ENCODE measurements around the gene FABP2. TPM values are rescaled to one million over a fixed set of nuclear protein-coding genes. Genes with fewer than 3 reads are reported as not detected.
"Not testable (repeated sequence)": the region's sequence is repeated elsewhere in the genome, so short reads cannot be mapped to it uniquely, and the experiment has no call there.

FABP2 gene
- not detected in 2 replicates for total RNA-seq (2014; rRNA removed; shearing (Covaris generic); ENCODE audit: low replicate concordance)

DNA sequence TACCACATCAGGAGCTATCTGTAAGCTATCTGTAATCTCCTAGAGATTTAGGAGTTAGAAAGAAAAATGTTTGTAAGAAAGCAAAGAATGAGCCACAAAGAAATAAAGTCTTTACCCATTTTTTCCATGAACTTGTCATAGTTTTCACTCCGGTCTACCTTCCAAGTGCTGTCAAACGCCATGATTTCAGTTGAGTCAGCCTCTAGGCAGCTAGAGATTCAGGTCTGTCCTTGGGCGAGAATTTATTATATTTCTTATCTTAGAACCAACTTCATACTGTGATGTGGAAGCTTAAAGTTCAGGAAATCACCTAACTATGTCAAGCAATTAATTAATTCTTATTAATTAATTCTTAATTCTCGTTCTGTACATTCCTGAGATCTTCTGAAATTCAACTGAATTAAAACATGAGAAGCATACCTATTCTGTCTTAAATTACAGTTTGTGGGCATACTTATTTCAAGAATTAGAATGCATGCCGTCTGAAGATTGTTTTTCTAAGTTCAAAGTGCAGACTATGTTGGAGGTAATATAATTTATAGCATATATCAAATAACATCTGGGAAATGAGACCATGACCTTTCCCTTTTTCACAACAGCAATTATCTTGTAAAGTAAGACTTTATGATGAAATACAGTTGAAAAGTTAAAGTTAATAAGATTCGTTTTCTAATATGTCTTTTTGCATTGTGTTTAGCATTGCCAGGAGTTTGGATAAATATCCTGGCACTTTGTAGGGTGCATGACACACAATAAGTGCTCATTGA is at the start of gene FABP2:
Gene FABP2, minus strand, starts transcription at position 218 of the 767 bp plus-strand sequence. Its CDS starts 36 bp downstream, at position 182.
- Histone ChIP-seq H3K27ac (ENCODE audit: low read length) (no peak within 1 kb of the TSS), H2AFZ (ENCODE audit: low read length) (no peak within 1 kb of the TSS)

GRCh38 chr4:119370951-119371683 is 49.2 kb upstream of the FABP2 start:
- H3K9me2 ChIP-seq (replicated peaks; ENCODE audit: insufficient read depth, low read length); H4K20me1 ChIP-seq (ENCODE audit: insufficient read depth, low read depth, low read length); H3K27ac ChIP-seq (ENCODE audit: low read length); H2AFZ ChIP-seq (ENCODE audit: low read length); H3K9ac ChIP-seq (ENCODE audit: low read length); DNase-seq; H3K79me2 ChIP-seq (ENCODE audit: low read length); H3K9me3 ChIP-seq (ENCODE audit: low read length); H3K36me3 ChIP-seq (ENCODE audit: insufficient read depth, low read length); H3K27me3 ChIP-seq (ENCODE audit: low read length); H3K4me3 ChIP-seq (ENCODE audit: low read length): not testable (repeated sequence)
- Histone ChIP-seq H3K4me1 (ENCODE audit: low read length) (peaks cover 13% of the 10 kb centered on the region), H3K4me2 (ENCODE audit: low read depth, low read length, poor library complexity, severe bottlenecking) (peak overlapping the region; percentile 42)

More for the DNA sequence above, at the start of gene FABP2:
- Histone ChIP-seq H3K9ac (ENCODE audit: low read length) (no peak within 1 kb of the TSS), H3K27me3 (ENCODE audit: low read length) (no peaks in the 10 kb centered on the region), H4K20me1 (ENCODE audit: insufficient read depth, low read depth, low read length) (no peaks in the 10 kb centered on the region), H3K79me2 (ENCODE audit: low read length) (no peaks in the 10 kb centered on the region), H3K4me3 (ENCODE audit: low read length) (no peak within 1 kb of the TSS), H3K9me3 (ENCODE audit: low read length) (no peaks in the 10 kb centered on the region), H3K36me3 (ENCODE audit: insufficient read depth, low read length) (no peaks in the 10 kb centered on the region), H3K9me2 (replicated peaks; ENCODE audit: insufficient read depth, low read length) (no peaks in the 10 kb centered on the region), H3K4me2 (ENCODE audit: low read depth, low read length, poor library complexity, severe bottlenecking) (no peak within 1 kb of the TSS), H3K4me1 (ENCODE audit: low read length) (no peaks in the 10 kb centered on the region)
- no peak for DNase-seq

GRCh38 chr4:119370392-119370791 is 48.5 kb upstream of the FABP2 start:
- not testable (repeated sequence) for H3K36me3 ChIP-seq (ENCODE audit: insufficient read depth, low read length); H3K4me3 ChIP-seq (ENCODE audit: low read length); H3K79me2 ChIP-seq (ENCODE audit: low read length); H2AFZ ChIP-seq (ENCODE audit: low read length); H3K27ac ChIP-seq (ENCODE audit: low read length); H3K9me2 ChIP-seq (replicated peaks; ENCODE audit: insufficient read depth, low read length); H3K9me3 ChIP-seq (ENCODE audit: low read length); H3K27me3 ChIP-seq (ENCODE audit: low read length); H3K9ac ChIP-seq (ENCODE audit: low read length); H4K20me1 ChIP-seq (ENCODE audit: insufficient read depth, low read depth, low read length)
- Histone ChIP-seq H3K4me2 (ENCODE audit: low read depth, low read length, poor library complexity, severe bottlenecking) (peak overlapping the region; percentile 42), H3K4me1 (ENCODE audit: low read length) (peaks cover 13% of the 10 kb centered on the region)
- DNase-seq: peak; percentile 77

DNA sequence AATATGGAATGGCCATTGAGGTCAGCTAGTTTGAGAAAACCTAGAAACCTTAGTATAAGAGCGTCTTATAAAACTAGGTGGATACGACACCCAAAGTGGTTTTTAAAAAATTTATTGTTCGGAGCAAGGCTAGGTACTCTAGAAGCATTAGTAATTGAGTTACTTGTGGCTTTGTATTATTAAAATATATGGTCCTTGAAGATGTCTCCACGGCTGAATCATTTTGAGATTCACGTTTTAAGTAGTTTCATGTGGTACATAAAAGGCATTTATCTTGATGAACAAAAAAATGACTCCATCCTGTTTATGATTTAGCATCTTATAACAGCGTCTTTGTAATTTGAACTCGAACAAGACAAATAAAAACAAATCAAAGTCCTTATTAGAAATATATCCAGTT is 44.9 kb upstream of the FABP2 start:
- not testable (repeated sequence) for H3K4me2 ChIP-seq (ENCODE audit: low read depth, low read length, poor library complexity, severe bottlenecking); H3K9me2 ChIP-seq (replicated peaks; ENCODE audit: insufficient read depth, low read length)
- H3K4me1 ChIP-seq (ENCODE audit: low read length): peaks cover 13% of the 10 kb centered on the region

GRCh38 chr4:119364203-119364602 is 42.3 kb upstream of the FABP2 start:
- not testable (repeated sequence) for H3K9me3 ChIP-seq (ENCODE audit: low read length); H3K4me1 ChIP-seq (ENCODE audit: low read length); H3K79me2 ChIP-seq (ENCODE audit: low read length); DNase-seq; H3K4me2 ChIP-seq (ENCODE audit: low read depth, low read length, poor library complexity, severe bottlenecking); H3K27me3 ChIP-seq (ENCODE audit: low read length); H3K36me3 ChIP-seq (ENCODE audit: insufficient read depth, low read length); H3K4me3 ChIP-seq (ENCODE audit: low read length); H4K20me1 ChIP-seq (ENCODE audit: insufficient read depth, low read depth, low read length); H2AFZ ChIP-seq (ENCODE audit: low read length); H3K9ac ChIP-seq (ENCODE audit: low read length); H3K9me2 ChIP-seq (replicated peaks; ENCODE audit: insufficient read depth, low read length); H3K27ac ChIP-seq (ENCODE audit: low read length)

More for the DNA sequence above, 44.9 kb upstream of the FABP2 start:
- H3K9me3 ChIP-seq (ENCODE audit: low read length); H3K4me3 ChIP-seq (ENCODE audit: low read length); H4K20me1 ChIP-seq (ENCODE audit: insufficient read depth, low read depth, low read length); H3K27me3 ChIP-seq (ENCODE audit: low read length); H3K79me2 ChIP-seq (ENCODE audit: low read length); H2AFZ ChIP-seq (ENCODE audit: low read length); H3K27ac ChIP-seq (ENCODE audit: low read length); DNase-seq; H3K9ac ChIP-seq (ENCODE audit: low read length); H3K36me3 ChIP-seq (ENCODE audit: insufficient read depth, low read length): not testable (repeated sequence)

DNA sequence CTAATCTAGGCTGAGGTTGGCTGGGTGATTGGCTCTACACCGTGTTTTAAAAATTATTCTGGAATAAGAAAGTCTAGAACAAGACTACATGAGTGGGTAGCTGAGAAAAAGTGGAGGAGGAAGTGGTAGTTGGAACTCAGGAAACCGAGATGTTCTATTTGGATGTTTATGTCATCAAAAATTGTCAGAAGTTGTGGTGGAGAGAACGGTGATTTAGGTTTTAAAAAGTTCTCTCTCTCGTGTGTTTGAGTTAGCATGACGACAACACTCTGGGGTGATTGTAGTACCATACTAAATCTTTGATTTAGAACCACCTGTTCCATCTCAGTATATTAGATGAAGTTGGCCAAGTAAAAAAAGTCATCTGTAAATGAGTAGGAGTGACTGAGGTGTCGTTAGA is 41.4 kb upstream of the FABP2 start:
- H3K9me2 ChIP-seq (replicated peaks; ENCODE audit: insufficient read depth, low read length); H3K4me2 ChIP-seq (ENCODE audit: low read depth, low read length, poor library complexity, severe bottlenecking); H3K27me3 ChIP-seq (ENCODE audit: low read length); H3K79me2 ChIP-seq (ENCODE audit: low read length); H3K4me1 ChIP-seq (ENCODE audit: low read length); H3K9ac ChIP-seq (ENCODE audit: low read length); H4K20me1 ChIP-seq (ENCODE audit: insufficient read depth, low read depth, low read length); H3K36me3 ChIP-seq (ENCODE audit: insufficient read depth, low read length); H2AFZ ChIP-seq (ENCODE audit: low read length); H3K27ac ChIP-seq (ENCODE audit: low read length); H3K4me3 ChIP-seq (ENCODE audit: low read length); DNase-seq; H3K9me3 ChIP-seq (ENCODE audit: low read length): not testable (repeated sequence)

DNA sequence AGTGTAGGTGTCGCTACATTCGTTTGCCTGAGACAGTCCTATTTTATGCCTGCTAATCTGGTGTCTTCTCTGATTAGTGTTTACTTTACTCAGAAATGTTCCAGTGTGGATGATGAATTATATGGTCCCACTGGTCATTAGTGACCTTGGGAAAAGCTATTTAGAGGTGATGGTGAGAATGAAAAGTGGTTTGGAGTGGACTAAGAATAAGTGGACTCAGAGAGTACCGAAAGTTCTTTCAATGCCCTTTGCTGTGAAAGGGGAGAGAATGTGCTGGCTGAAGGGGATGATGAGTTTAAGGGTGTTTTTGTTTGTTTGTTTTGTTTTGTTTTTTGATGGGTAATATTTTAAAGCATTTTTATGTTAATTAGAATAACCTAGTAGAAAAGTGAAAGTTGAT is 40.5 kb upstream of the FABP2 start:
- H3K9me2 ChIP-seq (replicated peaks; ENCODE audit: insufficient read depth, low read length); DNase-seq; H3K4me3 ChIP-seq (ENCODE audit: low read length); H3K9ac ChIP-seq (ENCODE audit: low read length); H3K27ac ChIP-seq (ENCODE audit: low read length); H2AFZ ChIP-seq (ENCODE audit: low read length); H3K9me3 ChIP-seq (ENCODE audit: low read length); H3K4me1 ChIP-seq (ENCODE audit: low read length); H3K4me2 ChIP-seq (ENCODE audit: low read depth, low read length, poor library complexity, severe bottlenecking); H4K20me1 ChIP-seq (ENCODE audit: insufficient read depth, low read depth, low read length); H3K36me3 ChIP-seq (ENCODE audit: insufficient read depth, low read length); H3K27me3 ChIP-seq (ENCODE audit: low read length); H3K79me2 ChIP-seq (ENCODE audit: low read length): not testable (repeated sequence)

DNA sequence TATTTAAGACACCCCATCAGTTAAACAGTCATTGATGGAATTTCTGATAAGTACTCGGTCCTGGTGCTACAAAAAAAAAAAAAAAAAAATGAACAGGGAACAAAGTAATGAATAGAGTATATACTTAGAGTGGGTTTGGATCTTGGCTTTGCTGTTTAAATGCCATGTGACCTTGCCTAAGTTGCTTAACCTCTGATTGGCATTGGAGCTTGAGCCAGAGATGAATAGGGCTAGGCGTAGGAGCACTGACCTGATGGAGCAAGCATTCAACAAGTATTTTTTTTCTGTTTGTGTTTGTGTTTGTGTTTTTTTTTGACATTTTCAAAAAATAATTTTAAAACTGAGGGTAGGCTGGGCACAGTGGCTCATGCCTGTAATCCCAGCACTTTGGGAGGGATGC is 37.9 kb upstream of the FABP2 start:
- H2AFZ ChIP-seq (ENCODE audit: low read length); H3K4me3 ChIP-seq (ENCODE audit: low read length); H3K4me1 ChIP-seq (ENCODE audit: low read length); DNase-seq; H3K36me3 ChIP-seq (ENCODE audit: insufficient read depth, low read length); H3K27me3 ChIP-seq (ENCODE audit: low read length); H4K20me1 ChIP-seq (ENCODE audit: insufficient read depth, low read depth, low read length); H3K9me3 ChIP-seq (ENCODE audit: low read length); H3K4me2 ChIP-seq (ENCODE audit: low read depth, low read length, poor library complexity, severe bottlenecking); H3K9me2 ChIP-seq (replicated peaks; ENCODE audit: insufficient read depth, low read length); H3K9ac ChIP-seq (ENCODE audit: low read length); H3K79me2 ChIP-seq (ENCODE audit: low read length); H3K27ac ChIP-seq (ENCODE audit: low read length): not testable (repeated sequence)

All from Karpas-422 (cell line).